GM12891 (cell line): ENCODE results near the gene LTA4H.

ENCODE experiments used
- PAX5 ChIP-seq: IDR thresholded peaks from 2 replicates; pipeline ENCODE4 v1.6.1; 2011; ENCODE audit warnings: low read length, moderate library complexity, mild to moderate bottlenecking; ENCODE audit not compliant: insufficient read depth, severe bottlenecking
- POLR2A ChIP-seq: IDR thresholded peaks from 2 replicates; pipeline ENCODE4 v1.6.1; 2011; ENCODE audit warnings: low read depth, low read length, control low read depth
- POLR2AphosphoS5 ChIP-seq: IDR thresholded peaks from 2 replicates; pipeline ENCODE4 v1.6.1; 2011; ENCODE audit warnings: low read depth, low read length, control low read depth
- POU2F2 ChIP-seq: IDR thresholded peaks from 2 replicates; pipeline ENCODE4 v1.6.1; 2011; ENCODE audit warnings: low read depth, mild to moderate bottlenecking, control low read depth, low read length, moderate library complexity
- SPI1 ChIP-seq: IDR thresholded peaks from 2 replicates; pipeline ENCODE4 v1.6.1; 2011; ENCODE audit warnings: low read depth, low read length, control low read depth
- TAF1 ChIP-seq: IDR thresholded peaks from 2 replicates; pipeline ENCODE4 v1.6.1; 2011; ENCODE audit warnings: low read depth, low read length, control low read depth

DNA sequence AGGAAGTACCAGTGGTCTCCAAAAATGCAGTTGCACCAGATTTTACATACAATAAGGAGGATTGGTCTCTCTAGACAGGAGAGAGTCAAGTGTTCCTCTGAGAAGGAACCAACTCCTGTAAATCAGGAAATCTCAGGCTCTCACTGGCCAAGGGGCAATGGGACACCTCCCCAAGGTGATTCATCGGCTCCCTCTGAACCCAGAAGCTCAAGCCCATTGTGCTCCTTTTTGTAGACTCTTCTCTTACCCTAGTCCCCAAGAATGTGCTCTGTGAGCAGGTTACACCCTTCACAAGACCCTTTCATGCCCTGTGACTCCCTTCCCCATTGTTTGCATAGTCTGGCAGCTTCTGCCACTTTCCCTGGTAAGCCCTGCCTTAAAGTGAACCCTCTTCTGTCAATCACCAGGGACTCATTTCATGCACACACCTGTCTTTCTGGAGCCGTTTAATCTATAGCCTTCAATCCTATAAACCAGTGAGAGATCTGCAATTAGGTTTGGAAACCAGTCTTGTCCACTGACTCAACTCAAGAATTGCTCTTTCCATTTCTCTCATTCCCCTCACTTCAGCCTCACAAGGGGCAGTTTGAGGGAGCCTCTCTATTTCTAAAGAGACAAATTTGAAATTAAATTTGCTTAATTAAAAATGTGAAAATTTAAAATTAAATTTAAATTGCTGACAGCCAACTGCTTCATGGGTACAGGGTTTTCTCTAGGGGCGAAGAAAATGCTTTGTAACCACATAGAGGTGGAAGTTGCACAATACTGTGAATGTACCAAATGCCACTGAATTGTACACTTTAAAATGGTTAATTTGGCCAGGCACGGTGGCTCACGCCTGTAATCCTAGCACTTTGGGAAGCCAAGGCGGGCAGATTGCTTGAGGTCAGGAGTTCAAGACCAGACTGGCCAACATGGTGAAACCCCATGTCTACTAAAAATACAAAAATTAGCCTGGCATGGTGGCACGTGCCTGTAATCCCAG, 38.3 kb upstream of the LTA4H start:
- TF ChIP-seq POLR2AphosphoS5 (no peak), POLR2A (no peak), TAF1 (no peak), PAX5 (no peak), SPI1 (no peak), POU2F2 (no peak)
